Bronchial epithelial cell (primary cell): Measurements from ENCODE around the gene C5orf63. TPM values are rescaled to one million over a fixed set of nuclear protein-coding genes. Genes with fewer than 3 reads are reported as not detected.

ENCODE experiments used
- DNase-seq: peaks from one replicate; pipeline ENCODE4 v3.0.0-alpha.2; 2010; ENCODE audit warnings: low read depth
- FAIRE-seq: peaks from 2 replicates; lab custom pipeline; 2011; peaks lifted over from hg19 to GRCh38; lab: Jason Lieb, UNC
- H3K27me3 ChIP-seq: 2 replicates; pipeline ENCODE4 v1.5.1; 2011; ENCODE audit warnings: low read length; ENCODE audit not compliant: control insufficient read depth, insufficient read depth
- H3K36me3 ChIP-seq: 2 replicates; pipeline ENCODE4 v1.5.1; 2011; ENCODE audit warnings: low read length; ENCODE audit not compliant: control insufficient read depth, insufficient read depth
- H3K4me3 ChIP-seq: 2 replicates; pipeline ENCODE4 v1.5.1; 2011; ENCODE audit warnings: mild to moderate bottlenecking, low read depth, low read length, control low read depth
- total RNA-seq: library from RNA; depleted of rRNA; stranded (reverse); fragments of >200 nt; gene quantifications from 2 replicates; pipeline ENCODE4 v1.2.1, GENCODE V29; 2014
- TF ChIP-seq, protein P1 (sequence below): IDR thresholded peaks from 2 replicates; pipeline ENCODE4 v1.5.1; 2011; ENCODE audit warnings: mild to moderate bottlenecking, moderate library complexity, low read length, control low read depth, inconsistent platforms; ENCODE audit not compliant: insufficient read depth, severe bottlenecking

C5orf63 gene
- total RNA-seq, 1 donor from 2014 or later, result 4.5 TPM

DNA sequence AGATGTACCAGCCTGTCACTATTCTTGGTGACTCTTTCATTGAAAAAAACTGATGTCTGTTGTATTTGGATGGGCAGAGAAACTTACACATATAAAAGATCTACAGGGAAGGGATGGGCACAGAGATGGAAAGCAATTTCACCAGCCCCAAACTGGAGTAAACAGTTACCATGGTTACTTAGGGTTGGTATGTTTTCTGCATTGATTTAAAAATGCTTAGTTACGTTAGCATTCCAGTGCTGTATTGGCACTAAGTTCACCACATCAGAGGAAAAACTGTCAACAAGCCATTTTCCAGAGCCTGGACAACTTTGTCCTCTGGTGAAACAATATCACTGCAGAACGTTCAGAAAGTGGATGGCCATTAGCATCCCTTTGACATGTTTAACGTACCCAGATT is 70.9 kb downstream of the C5orf63 start:
- DNase-seq (no peak), FAIRE-seq (no peak)
- no peak overlapping the region for H3K4me3 ChIP-seq
- H3K36me3 ChIP-seq, result no peaks in the 10 kb centered on the region
- TF ChIP-seq, protein P1, sequence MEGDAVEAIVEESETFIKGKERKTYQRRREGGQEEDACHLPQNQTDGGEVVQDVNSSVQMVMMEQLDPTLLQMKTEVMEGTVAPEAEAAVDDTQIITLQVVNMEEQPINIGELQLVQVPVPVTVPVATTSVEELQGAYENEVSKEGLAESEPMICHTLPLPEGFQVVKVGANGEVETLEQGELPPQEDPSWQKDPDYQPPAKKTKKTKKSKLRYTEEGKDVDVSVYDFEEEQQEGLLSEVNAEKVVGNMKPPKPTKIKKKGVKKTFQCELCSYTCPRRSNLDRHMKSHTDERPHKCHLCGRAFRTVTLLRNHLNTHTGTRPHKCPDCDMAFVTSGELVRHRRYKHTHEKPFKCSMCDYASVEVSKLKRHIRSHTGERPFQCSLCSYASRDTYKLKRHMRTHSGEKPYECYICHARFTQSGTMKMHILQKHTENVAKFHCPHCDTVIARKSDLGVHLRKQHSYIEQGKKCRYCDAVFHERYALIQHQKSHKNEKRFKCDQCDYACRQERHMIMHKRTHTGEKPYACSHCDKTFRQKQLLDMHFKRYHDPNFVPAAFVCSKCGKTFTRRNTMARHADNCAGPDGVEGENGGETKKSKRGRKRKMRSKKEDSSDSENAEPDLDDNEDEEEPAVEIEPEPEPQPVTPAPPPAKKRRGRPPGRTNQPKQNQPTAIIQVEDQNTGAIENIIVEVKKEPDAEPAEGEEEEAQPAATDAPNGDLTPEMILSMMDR, result no peak
- H3K27me3 ChIP-seq, result no peaks in the 10 kb centered on the region

DNA sequence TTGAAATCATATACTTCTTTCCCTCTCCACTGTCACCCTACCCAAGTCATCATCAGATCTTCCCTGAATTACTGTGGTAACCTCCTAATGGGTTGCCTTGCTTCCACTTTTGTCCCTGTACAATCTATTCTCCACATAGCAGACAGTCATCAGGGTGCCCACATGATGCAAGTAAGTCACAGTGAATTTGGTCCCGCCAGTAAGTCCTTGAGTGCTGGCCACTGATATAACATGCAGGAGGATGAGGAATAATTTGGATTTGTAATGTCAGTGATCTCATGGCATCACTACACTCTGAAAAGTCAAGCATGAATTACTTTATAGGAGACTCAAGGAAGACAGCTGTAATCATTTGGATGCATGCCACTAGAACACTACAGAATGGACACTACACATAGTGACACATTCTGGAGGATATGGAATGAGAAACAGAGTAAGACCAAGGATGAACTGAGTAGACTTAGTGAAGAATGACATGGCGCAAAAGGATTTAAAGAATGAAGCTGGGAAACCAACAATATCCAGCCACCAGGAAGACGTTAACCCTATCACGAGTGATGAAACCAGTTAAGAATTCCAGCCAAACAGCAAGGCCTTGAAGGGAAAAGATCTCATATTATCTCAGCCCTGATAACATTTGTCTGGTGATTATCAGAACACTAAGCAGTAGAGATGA is 71.5 kb downstream of the C5orf63 start:
- FAIRE-seq (no peak), DNase-seq (no peak)
- H3K36me3 ChIP-seq, result no peaks in the 10 kb centered on the region
- H3K4me3 ChIP-seq, result no peak overlapping the region
- H3K27me3 ChIP-seq, result peaks cover 2% of the 10 kb centered on the region
- TF ChIP-seq, protein P1, result no peak

Other genes with a start within 250 kb of the C5orf63 start
- gene MARCHF3, start 42.9 kb downstream of the C5orf63 start, total RNA-seq, result 1.6 and 6.5 TPM in 2 replicates
- 0.26 TPM in 1 of 2 replicates, not detected in the other for gene MEGF10, start 217.3 kb upstream of the C5orf63 start, total RNA-seq